ENCODE measurements around the gene KIAA0825.

Gene KIAA0825

DNA sequence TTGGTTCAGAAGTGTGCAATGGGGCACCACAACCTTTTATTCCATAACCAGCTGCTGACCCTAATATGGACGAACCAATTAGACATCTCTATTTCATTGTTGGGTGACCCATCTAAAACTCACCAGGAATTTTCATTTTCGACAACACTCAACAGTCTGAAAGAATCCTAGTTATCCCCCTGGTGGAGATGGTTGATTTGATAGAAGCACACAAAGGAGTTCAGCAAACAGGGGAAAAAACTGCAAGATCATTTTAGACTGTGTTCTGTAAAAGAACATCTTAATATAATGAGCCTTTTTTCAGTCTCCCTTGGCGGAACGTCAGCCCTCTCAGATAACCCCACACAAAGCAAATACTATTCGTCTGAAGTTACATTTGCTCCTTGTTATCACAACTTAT lies 367.4 kb downstream of the KIAA0825 start:
- no peak for DNase-seq (ENCODE audit: low read depth in 3 of 3, low spot score in 1 of 3)

DNA sequence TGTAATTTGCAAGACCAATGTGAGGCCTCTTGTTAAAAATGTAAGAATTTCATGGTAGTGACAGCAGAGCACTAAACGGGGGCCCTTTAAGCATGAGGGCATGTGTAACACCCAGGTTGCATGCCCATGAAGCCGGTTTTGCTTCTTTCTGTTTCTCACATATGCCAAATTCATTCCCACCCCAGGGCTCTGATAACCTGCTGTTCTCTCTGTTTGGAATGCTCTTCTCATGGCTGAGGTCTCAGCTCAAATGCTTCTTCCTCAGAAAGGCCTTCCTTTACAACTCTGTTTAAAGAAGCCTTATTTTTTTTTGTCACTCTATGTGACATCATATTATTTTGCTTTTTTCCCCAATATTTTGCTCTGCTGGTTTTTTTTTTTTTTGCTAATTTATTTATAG lies 369.0 kb downstream of the KIAA0825 start:
- DNase-seq (ENCODE audit: low read depth in 3 of 3, low spot score in 1 of 3) = no peak

- no peak for DNase-seq (ENCODE audit: low read depth in 3 of 3, low spot score in 1 of 3)
Observed at GRCh38 chr5:94248175-94248875, 370.1 kb downstream of the KIAA0825 start.

GRCh38 chr5:94245608-94246007 lies 372.8 kb downstream of the KIAA0825 start:
- no peak for DNase-seq (ENCODE audit: low read depth in 3 of 3, low spot score in 1 of 3)

DNA sequence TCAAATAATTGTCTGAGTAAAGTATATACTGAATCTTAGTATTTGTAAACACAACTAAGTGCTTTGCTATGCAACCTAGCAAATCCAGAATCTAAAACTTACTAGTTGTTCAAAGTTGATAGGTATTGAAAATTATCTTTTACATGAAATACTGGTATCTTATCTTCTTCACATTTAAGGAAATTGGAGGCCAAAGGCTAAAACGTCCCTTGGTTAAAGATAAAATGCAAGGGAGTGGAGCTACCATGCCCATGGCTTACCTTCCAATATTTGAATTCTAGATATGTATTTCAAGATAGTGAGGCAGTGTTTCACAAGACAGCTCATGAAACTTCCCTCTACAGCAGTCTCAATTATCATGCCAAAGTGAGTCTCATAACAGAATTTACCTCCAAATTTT lies 373.5 kb downstream of the KIAA0825 start:
- DNase-seq (ENCODE audit: low read depth in 3 of 3, low spot score in 1 of 3) = no peak

DNA sequence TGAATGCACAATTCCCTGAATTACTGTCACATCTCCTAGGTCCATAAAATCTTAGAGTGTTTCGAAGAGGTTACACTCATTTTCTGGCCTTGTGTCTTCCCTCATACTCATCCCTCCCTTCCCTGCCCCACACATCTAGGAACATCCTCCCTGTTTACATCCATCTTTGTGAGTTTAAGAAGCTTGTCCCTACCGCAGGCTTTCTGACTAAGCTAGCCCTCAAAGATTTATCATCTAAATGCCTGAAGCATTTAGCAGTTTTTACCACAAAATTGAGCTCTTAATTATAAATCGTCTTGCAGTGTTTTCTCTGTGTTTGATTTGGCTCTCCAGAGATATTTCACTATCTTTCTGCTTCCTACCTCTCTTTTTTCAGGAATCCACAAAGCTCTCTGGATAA lies 374.8 kb downstream of the KIAA0825 start:
- DNase-seq (ENCODE audit: low read depth in 3 of 3, low spot score in 1 of 3) = no peak

DNA sequence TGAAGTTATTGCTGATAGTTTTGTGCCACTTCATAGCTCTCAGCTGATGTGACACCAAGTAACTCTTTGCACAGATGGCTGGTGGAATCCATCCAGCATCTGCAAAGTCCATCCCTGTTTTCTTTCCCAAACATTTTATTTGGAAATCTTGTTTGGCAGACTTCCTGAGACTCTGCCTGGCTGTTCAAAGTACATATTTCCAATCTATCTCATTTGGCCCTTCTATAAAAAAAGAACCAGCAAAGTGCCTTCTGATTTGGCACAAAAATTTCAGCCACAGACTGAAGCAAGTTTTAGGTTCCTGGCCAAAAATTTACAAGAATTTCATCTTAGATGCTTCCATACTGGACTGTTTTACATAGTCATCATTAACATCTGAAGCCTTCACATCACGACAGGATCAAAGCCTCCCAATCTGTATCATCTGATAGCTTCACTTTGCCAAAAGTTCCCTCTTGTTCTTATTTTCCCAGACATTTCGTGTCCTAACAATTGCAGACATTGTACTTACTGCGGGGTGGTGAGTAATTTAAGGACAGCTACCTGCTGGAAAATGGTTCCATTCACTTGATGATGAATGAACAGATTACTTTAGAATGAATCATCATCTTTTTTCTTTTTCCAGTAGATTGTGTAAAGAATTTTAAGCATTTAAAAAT lies 377.3 kb downstream of the KIAA0825 start:
- DNase-seq (ENCODE audit: low read depth in 3 of 3, low spot score in 1 of 3) = no peak

GRCh38 chr5:94240596-94240992 lies 377.8 kb downstream of the KIAA0825 start:
- DNase-seq (ENCODE audit: low read depth in 3 of 3, low spot score in 1 of 3) = no peak

DNA sequence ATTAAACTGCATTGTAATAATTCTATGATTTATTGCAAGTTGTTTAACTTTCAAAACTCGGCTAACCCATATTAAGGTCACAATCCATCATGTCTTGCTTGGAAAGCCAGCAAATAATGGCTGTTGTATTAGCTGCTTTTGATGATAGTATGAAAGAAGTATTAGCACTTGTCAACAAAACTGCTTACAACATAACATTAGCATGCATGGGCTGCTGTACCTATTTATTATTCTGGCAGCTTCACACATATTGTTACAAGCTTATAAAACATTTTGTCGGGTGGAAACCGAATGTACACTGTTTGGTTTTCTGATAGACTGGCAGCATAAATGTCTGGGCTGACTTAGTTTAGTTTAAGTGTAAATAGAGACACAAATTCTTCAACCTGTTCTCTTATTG lies 378.3 kb downstream of the KIAA0825 start:
- no peak for DNase-seq (ENCODE audit: low read depth in 3 of 3, low spot score in 1 of 3)

DNA sequence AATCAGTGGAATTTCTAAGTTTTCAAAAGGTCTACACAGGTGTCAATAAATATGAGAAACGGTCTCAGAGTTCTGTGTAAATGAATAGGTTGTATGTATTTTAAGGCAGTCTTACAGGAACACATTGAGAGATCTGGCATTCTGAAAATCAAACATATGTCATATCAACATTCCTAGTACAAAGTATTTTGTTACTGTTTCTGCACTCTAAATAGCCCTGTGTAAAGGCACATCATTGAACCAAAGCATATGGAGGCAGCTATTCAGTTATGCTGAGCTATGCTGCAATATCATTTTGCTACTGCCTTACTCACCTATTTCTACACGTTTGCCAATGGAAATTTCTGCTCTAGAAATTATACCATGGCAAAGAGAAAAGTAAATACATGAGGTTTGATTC lies 379.1 kb downstream of the KIAA0825 start:
- DNase-seq (ENCODE audit: low read depth in 3 of 3, low spot score in 1 of 3) = no peak

DNA sequence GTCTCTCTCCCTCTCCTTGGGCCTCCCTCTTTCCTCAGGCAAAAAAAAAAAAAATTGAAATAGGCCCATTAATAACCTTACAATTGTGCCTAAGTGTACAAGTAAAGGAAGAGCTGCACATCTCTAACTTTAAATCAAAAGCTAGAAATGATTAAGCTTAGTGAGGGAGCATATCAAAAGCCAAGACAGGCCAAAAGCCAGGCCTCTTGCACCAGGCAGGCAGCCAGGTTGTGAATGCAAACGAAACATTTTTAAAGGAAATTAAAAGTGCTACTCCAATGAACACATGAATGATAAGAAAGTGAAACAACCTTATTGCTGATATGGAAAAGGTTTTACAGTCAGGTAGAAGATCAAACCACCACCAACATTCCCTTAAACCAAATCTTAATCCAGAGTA lies 383.4 kb downstream of the KIAA0825 start:
- DNase-seq (ENCODE audit: low read depth in 3 of 3, low spot score in 1 of 3) = no peak

DNA sequence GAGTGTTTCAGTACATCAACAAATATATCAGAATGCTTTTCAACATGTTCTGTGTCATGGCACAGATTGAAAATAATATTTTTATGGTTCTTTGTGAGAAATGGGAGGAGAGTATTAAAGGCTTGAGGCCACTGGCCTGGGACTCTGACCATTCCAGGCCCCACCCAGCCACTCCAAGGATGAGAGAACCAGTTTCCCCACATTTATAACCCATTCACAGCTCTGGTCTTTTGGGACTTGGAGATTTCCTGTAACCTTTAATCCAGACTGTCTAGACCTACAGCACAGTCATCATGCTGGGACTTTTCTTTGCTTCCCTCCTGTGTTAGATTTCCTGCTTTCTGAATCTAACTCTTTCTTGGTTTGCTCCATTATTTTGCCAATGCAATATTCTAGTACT lies 389.6 kb downstream of the KIAA0825 start:
- no peak for DNase-seq (ENCODE audit: low read depth in 3 of 3, low spot score in 1 of 3)

DNA sequence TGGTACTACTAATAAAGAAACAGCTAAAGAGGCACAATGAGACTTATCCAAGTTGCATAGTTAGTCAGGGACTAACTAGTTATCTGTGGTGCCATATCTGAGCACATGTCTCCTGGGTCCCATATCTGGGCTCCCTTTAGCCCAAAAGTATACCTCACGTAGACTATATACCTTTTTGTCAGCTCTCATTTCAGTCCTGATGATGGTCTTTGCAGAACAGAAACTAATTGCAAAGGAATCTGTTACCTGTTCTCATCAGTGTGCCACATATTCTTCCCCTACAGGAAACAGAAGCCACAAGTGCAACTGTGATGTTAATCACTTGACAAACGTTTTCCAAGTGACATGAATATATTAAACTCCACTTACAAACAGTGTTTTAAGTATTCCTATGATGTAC lies 395.2 kb downstream of the KIAA0825 start:
- no peak for DNase-seq (ENCODE audit: low read depth in 3 of 3, low spot score in 1 of 3)

GRCh38 chr5:94218374-94218773 lies 400.0 kb downstream of the KIAA0825 start:
- no peak for DNase-seq (ENCODE audit: low read depth in 3 of 3, low spot score in 1 of 3)

- no peak for DNase-seq (ENCODE audit: low read depth in 3 of 3, low spot score in 1 of 3)
Observed at GRCh38 chr5:94217745-94218144, 400.7 kb downstream of the KIAA0825 start.

DNA sequence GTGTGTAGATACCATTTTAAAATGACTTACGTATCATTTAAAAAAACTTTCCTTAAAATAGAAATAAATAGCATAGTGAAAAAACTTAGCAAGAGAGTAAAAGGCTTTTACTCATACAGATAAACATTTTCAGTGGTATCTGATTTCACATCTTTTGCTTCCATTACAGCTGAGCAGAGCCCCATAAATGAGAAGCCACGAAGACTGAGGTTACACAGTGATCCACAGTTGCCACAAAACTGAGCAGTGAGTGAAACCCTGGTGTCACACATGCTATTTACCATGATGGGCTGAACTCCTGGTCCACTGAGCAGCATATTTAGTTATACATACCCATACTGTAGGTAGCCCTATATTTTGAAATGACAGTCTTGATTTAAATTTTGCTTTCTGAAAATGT lies 401.2 kb downstream of the KIAA0825 start:
- DNase-seq (ENCODE audit: low read depth in 3 of 3, low spot score in 1 of 3) = no peak

DNA sequence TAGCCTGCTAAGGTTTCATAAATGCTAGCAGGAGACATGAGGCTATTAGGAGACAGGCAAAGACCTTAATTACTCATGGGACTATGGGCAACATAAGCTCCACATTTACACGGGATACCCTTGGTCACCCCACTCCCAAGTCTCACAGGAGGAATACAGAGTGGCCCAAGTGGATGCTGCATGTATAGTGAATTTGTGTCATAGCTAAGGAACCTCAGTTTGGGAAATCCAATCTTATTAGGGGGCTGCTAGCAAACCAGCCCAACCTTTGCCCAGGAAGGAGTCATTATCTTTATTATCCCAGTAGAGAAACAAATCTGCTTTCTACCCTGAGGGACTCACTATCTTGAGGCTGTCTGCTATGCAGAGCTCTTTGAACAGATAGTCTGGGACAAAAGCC lies 405.9 kb downstream of the KIAA0825 start:
- no peak for DNase-seq (ENCODE audit: low read depth in 3 of 3, low spot score in 1 of 3)

DNA sequence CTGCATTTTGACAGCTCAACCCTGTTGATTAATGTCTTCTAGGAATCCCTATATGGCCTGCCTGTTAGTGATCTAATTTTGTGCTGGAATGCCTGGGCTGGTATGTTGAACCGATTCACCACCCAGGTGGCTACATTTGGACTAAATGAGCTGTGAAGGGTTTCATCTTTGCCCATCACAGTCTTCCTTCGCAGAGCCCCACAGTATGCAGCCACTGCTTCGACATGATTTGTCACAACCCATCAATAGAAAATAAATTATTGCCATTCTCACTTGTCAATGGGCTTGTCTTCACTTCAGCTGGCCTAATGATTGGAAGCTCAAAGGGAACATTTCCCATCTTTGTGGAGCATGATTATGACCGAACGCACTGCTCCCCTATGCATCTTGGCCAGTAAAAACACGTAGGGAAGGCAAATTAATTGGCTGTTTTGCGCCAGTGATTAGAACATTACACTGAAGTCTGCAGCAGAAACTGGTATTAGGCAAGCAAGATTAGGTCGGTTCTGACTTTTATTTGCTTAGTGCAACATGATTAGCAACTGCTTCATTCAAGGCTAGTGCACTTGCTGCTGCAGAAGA lies 408.5 kb downstream of the KIAA0825 start:
- DNase-seq (ENCODE audit: low read depth in 3 of 3, low spot score in 1 of 3) = no peak

GRCh38 chr5:94209272-94209671 lies 409.1 kb downstream of the KIAA0825 start:
- DNase-seq (ENCODE audit: low read depth in 3 of 3, low spot score in 1 of 3) = no peak

GRCh38 chr5:94199566-94199965 lies 418.8 kb downstream of the KIAA0825 start:
- no peak for DNase-seq (ENCODE audit: low read depth in 3 of 3, low spot score in 1 of 3)

DNA sequence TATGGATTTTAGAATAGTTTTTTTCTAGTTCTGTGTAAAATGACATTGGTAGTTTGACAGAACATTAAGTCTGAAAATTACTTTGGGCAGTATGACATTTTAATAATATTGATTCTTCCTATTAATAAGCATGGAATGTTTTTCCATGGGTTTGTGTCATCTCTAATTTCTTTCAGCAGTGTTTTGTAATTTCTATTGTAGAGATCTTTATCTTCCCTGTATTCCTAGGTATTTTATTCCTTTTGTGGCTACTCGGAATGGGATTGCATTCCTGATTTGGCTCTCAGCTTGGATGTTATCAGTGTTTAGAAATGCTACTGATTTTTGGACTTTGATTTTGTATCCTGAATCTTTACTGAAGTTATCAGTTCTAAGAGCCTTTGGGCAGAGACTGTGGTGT lies 420.4 kb downstream of the KIAA0825 start:
- DNase-seq (ENCODE audit: low read depth in 3 of 3, low spot score in 1 of 3) = no peak

GRCh38 chr5:94196953-94197352 lies 421.5 kb downstream of the KIAA0825 start:
- no peak for DNase-seq (ENCODE audit: low read depth in 3 of 3, low spot score in 1 of 3)
